ACHN (cell line): ENCODE measurements around the gene TMA7.

ENCODE experiments used
- DNase-seq: peaks from one replicate; pipeline ENCODE4 v3.0.0-alpha.2; 2015
- in situ Hi-C: cut with HindIII; loops from 2 replicates; pipeline ENCODE4 v1.10.0; 2017; ENCODE audit warnings: low sequenced_read_pairs, low pct_ligation_motif_present, low pct_unique_long_range_greater_than_20kb

The TMA7 gene

GRCh38 chr3:48406443-48407431, 33.3 kb upstream of the TMA7 start:
- in situ Hi-C loops, result no loop called here
- DNase-seq, result no peak

GRCh38 chr3:48407542-48408099, 32.4 kb upstream of the TMA7 start:
- in situ Hi-C loops, result no loop called here
- no peak for DNase-seq

- DNase-seq, result no peak
- in situ Hi-C loops, result no loop called here
Measured at GRCh38 chr3:48408823-48409281, 31.2 kb upstream of the TMA7 start.

GRCh38 chr3:48409291-48410201, 30.5 kb upstream of the TMA7 start:
- in situ Hi-C loops, result no loop called here
- DNase-seq, result no peak

GRCh38 chr3:48410205-48411040, 29.6 kb upstream of the TMA7 start:
- in situ Hi-C loops, result no loop called here
- DNase-seq, result no peak

GRCh38 chr3:48411041-48411588, 28.9 kb upstream of the TMA7 start:
- in situ Hi-C loops, result no loop called here
- no peak for DNase-seq

- no peak for DNase-seq
- in situ Hi-C loops, result no loop called here
Measured at GRCh38 chr3:48411606-48412374, 28.3 kb upstream of the TMA7 start.

- in situ Hi-C loops, result no loop called here
- no peak for DNase-seq
Measured at GRCh38 chr3:48412375-48413001, 27.6 kb upstream of the TMA7 start.

- in situ Hi-C loops, result no loop called here
- no peak for DNase-seq
Measured at GRCh38 chr3:48413086-48413485, 27.0 kb upstream of the TMA7 start.

- no peak for DNase-seq
- in situ Hi-C loops, result no loop called here
Measured at GRCh38 chr3:48413611-48414010, 26.4 kb upstream of the TMA7 start.

GRCh38 chr3:48414376-48415250, 25.4 kb upstream of the TMA7 start:
- in situ Hi-C loops, result no loop called here
- no peak for DNase-seq

- in situ Hi-C loops, result no loop called here
Measured at GRCh38 chr3:48415251-48415953, 24.7 kb upstream of the TMA7 start.

GRCh38 chr3:48416091-48416505, 24.0 kb upstream of the TMA7 start:
- in situ Hi-C loops, result no loop called here
- DNase-seq, result no peak

More at GRCh38 chr3:48415251-48415953, 24.7 kb upstream of the TMA7 start:
- no peak for DNase-seq

GRCh38 chr3:48416546-48416945, 23.5 kb upstream of the TMA7 start:
- in situ Hi-C loops, result no loop called here

GRCh38 chr3:48417529-48418108, 22.4 kb upstream of the TMA7 start:
- in situ Hi-C loops, result no loop called here
- DNase-seq, result no peak

More at GRCh38 chr3:48416546-48416945, 23.5 kb upstream of the TMA7 start:
- DNase-seq, result no peak
